GM10248 (cell line): ENCODE results near the gene JARID2.

Source experiments
- CTCF ChIA-PET: fragments of 300-600 bp; sonication (Branson Sonifier 250); formaldehyde crosslinking; extraction: SDS; loops from one replicate; lab custom pipeline; 2021; ENCODE audit warnings: antibody characterized with exemption; lab: Yijun Ruan, JAX
- POLR2A ChIA-PET: fragments of 350-650 bp; sonication (Branson Sonifier 250); formaldehyde crosslinking; extraction: SDS; loops from one replicate; lab custom pipeline; 2020; ENCODE audit warnings: antibody characterized with exemption; lab: Yijun Ruan, JAX
- DNase-seq: peaks from one replicate; pipeline ENCODE4 v3.0.0; 2012; ENCODE audit errors: extremely low spot score
- TF ChIP-seq, protein P1 (sequence below): IDR thresholded peaks from 2 replicates; pipeline ENCODE4 v1.5.1; 2012; ENCODE audit warnings: mild to moderate bottlenecking, low read depth; ENCODE audit errors: extremely low read depth, missing control alignments, control extremely low read depth

Gene JARID2

DNA sequence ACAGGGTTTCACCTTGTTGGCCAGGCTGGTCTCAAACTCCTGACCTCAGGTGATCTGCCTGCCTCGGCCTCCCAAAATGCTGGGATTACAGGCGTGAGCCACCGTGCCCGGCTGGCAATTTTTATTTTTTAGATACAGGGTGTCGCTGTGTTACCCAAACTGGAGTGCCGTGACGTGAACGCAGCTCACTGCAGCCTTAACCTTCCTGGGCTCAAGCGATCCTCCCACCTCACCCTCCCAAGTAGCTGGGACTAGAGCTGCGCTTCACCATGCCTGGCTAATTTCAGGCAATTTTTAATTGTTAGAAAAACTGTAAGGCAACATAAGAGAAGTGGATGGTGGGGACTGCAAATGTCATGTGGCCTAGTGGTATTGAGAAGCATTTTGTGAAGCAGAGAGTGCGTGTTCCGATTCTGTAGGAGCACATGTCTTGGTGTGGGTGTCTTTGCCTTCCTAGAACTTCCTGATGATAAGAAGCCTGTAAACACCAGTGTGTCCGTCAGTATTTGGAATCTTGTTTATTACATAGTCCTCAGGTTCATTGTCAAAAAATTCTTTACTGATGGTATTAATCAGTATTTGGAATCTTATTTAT, 18.0 kb downstream of the JARID2 start:
- TF ChIP-seq, protein P1, sequence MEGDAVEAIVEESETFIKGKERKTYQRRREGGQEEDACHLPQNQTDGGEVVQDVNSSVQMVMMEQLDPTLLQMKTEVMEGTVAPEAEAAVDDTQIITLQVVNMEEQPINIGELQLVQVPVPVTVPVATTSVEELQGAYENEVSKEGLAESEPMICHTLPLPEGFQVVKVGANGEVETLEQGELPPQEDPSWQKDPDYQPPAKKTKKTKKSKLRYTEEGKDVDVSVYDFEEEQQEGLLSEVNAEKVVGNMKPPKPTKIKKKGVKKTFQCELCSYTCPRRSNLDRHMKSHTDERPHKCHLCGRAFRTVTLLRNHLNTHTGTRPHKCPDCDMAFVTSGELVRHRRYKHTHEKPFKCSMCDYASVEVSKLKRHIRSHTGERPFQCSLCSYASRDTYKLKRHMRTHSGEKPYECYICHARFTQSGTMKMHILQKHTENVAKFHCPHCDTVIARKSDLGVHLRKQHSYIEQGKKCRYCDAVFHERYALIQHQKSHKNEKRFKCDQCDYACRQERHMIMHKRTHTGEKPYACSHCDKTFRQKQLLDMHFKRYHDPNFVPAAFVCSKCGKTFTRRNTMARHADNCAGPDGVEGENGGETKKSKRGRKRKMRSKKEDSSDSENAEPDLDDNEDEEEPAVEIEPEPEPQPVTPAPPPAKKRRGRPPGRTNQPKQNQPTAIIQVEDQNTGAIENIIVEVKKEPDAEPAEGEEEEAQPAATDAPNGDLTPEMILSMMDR: no peak
- DNase-seq: no peak
- ChIA-PET CTCF (interaction anchor here (1.2 to 6.1 kb wide), 3 partner anchors 9 to 50 kb away, joined by 3 to 37 read pairs (median 4); no protein-coding TSS in a partner anchor), POLR2A (no interaction called here)

DNA sequence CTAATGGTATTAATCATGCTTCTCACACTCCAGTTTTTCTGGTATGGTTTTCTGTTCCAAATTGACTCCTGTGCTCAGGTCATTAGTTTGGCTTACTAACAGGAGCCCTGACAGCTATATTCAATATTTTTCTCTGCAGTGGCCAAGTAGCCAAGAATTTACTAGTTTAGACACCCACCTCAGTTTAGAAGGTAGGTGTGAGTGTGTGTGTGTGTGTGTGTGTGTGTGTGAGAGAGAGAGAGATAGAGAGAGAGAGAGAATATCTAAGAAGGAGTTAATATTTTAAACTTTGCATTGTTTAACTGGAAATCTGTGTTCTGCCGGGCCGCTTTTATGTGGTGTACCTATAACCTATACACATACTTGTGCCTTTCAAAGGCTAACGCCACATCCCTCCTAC, 18.5 kb downstream of the JARID2 start:
- TF ChIP-seq, protein P1: no peak
- CTCF ChIA-PET: interaction anchor here (1.1 to 6.1 kb wide), 7 partner anchors 10 to 126 kb away, joined by 3 to 37 read pairs (median 6); no protein-coding TSS in a partner anchor
- POLR2A ChIA-PET: no interaction called here

DNA sequence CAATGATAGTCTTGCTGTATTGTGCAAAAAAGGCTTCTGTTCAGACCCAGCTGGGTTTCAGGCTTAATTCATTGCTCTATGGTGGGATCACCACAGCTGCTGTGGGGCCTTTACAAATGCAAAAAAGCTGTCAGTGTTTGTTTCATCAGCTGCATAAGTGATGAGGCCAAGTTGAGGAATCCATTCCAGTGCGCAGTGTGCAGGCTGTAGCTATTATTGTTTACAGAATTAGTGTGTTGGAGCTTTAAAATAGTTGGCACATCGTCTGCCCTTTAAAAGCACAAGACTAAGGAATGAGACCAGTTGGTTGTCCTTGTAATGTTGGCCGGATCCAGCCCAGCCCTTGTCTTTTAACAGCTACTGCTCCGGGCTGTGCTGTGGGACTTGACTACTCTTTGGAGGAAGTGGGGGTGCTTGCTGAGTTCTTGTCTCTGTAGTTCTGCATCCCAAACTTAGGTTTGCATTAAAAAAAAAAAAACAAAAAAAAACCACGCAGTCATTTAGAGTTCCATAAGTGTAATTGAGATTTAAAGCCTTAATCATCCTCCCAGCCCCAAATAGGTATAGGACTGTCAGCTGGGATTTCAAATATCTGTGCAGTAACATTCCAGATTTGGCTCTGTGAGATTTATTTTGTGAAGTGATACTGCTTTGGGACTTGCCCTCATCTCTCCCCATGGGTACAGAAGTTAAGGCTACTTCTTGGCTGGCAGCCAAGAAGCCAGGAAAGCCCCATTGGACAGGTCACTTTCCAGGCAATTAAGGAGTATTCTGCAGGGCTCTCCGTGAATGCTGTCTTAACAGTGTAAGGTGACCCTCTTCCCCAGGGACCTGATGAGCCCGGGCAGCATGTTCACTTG, 19.3 kb downstream of the JARID2 start:
- no peak for DNase-seq
- TF ChIP-seq, protein P1: no peak
- CTCF ChIA-PET: interaction anchor here (1.1 to 6.1 kb wide), 8 partner anchors 10 to 125 kb away, joined by 3 to 37 read pairs (median 6); no protein-coding TSS in a partner anchor
- POLR2A ChIA-PET: interaction anchor here (0.6 kb wide), 1 partner anchor 18 kb away, joined by 3 read pairs; no protein-coding TSS in a partner anchor

More for the DNA sequence above, 18.5 kb downstream of the JARID2 start:
- DNase-seq: no peak

DNA sequence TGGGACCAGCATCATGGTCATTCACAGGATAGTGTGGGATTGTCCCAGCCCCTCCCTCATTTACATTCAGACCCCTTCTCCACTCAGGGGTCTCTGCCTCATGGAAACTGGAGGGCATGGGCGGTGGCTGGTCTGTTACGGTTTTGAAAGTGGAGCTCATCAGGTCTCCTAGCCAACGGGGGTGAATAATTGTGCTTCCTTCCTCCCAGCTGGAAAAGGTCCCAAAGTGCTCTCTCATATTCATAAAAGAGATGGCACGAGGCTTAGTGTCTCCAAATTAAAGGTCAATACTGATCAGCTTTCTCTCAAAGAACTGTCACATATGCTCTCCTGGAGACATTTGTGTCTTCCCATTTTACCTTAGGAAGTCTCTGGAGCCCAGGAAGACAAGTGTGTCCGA, 19.9 kb downstream of the JARID2 start:
- CTCF ChIA-PET: interaction anchor here (1.1 to 6.1 kb wide), 6 partner anchors 10 to 125 kb away, joined by 3 to 37 read pairs (median 10); no protein-coding TSS in a partner anchor
- no peak for DNase-seq
- TF ChIP-seq, protein P1: no peak
- POLR2A ChIA-PET: no interaction called here

DNA sequence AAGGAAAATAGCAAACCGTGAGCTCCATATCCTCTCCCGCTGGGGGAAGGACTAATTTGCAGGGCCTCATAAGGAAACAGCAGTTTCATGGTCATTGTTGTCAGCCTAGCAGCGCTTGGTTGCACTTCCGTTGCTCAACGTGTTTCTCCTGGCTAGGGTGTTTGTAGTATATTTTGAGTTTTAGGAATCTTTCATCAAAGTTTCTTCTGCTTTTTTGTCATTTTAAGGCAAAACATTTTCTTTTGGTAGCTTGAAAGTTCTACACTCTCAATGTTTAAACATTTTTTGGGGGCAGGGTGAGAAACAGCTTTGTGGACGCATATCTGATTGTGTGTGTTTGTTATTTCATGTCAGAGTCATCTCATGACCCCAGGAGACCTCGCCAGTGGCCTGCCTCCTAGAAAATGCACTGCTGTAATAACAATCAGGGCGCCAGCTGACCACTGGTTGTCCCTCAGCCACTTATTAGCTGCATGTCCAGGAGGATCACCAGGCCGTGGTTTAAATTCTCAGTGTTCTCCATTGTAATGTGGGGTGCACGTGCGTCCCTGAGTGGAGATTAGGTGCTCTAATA, 20.6 kb downstream of the JARID2 start:
- TF ChIP-seq, protein P1: no peak
- peak; percentile 43 for DNase-seq
- ChIA-PET POLR2A (interaction anchor here (0.5 kb wide), 1 partner anchor 32 kb away, joined by 4 read pairs; no protein-coding TSS in a partner anchor), CTCF (interaction anchor here (0.7 to 6.1 kb wide), 7 partner anchors 9 to 196 kb away, joined by 3 to 37 read pairs (median 5); no protein-coding TSS in a partner anchor)

DNA sequence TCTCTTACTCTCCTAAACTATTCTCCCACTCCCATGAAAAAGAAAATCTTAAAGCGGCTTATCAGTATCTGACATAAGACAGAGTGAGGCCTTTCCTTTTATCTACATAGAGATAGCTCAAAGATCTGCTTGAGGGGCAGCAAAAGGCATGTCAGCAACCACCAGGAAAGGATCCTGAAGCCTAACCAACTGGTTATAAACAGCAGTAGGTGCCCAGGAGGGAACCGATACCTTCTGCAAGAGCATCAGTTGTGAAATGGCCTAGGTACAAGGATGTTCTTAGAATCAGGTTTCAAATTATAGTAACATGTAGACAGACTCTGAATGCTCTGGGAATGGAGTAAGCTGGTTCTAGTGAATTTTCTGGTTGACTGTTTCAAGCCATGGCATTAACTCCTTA, 21.4 kb downstream of the JARID2 start:
- DNase-seq: no peak
- POLR2A ChIA-PET: interaction anchor here (0.5 kb wide), 1 partner anchor 31 kb away, joined by 4 read pairs; no protein-coding TSS in a partner anchor
- TF ChIP-seq, protein P1: no peak
- CTCF ChIA-PET: interaction anchor here (0.7 to 6.1 kb wide), 6 partner anchors 8 to 195 kb away, joined by 3 to 37 read pairs (median 8); no protein-coding TSS in a partner anchor
